ENCODE results near the gene CHD5.

The CHD5 gene

GRCh38 chr1:6134206-6134605 is 45.9 kb downstream of the CHD5 start:
- in situ Hi-C loops (cut with MboI; ENCODE audit: low sequenced_read_pairs) = no loop called here

GRCh38 chr1:6133146-6133895 is 46.8 kb downstream of the CHD5 start:
- in situ Hi-C loops (cut with MboI; ENCODE audit: low sequenced_read_pairs) = no loop called here

GRCh38 chr1:6131561-6131960 is 48.6 kb downstream of the CHD5 start:
- in situ Hi-C loops (cut with MboI; ENCODE audit: low sequenced_read_pairs) = no loop called here

GRCh38 chr1:6130596-6130995 is 49.5 kb downstream of the CHD5 start:
- in situ Hi-C loops (cut with MboI; ENCODE audit: low sequenced_read_pairs) = no loop called here

- in situ Hi-C loops (cut with MboI; ENCODE audit: low sequenced_read_pairs) = no loop called here
Observed at GRCh38 chr1:6130036-6130435, 50.1 kb downstream of the CHD5 start.

GRCh38 chr1:6129313-6129712 is 50.8 kb downstream of the CHD5 start:
- in situ Hi-C loops (cut with MboI; ENCODE audit: low sequenced_read_pairs) = no loop called here

GRCh38 chr1:6128276-6129081 is 51.6 kb downstream of the CHD5 start:
- in situ Hi-C loops (cut with MboI; ENCODE audit: low sequenced_read_pairs) = no loop called here

GRCh38 chr1:6127587-6128163 is 52.4 kb downstream of the CHD5 start:
- in situ Hi-C loops (cut with MboI; ENCODE audit: low sequenced_read_pairs) = no loop called here

- in situ Hi-C loops (cut with MboI; ENCODE audit: low sequenced_read_pairs) = no loop called here
Observed at GRCh38 chr1:6126521-6127067, 53.5 kb downstream of the CHD5 start.

- in situ Hi-C loops (cut with MboI; ENCODE audit: low sequenced_read_pairs) = no loop called here
Observed at GRCh38 chr1:6126028-6126427, 54.1 kb downstream of the CHD5 start.

GRCh38 chr1:6125366-6125765 is 54.8 kb downstream of the CHD5 start:
- in situ Hi-C loops (cut with MboI; ENCODE audit: low sequenced_read_pairs) = no loop called here

- in situ Hi-C loops (cut with MboI; ENCODE audit: low sequenced_read_pairs) = no loop called here
Observed at GRCh38 chr1:6124746-6125365, 55.3 kb downstream of the CHD5 start.

- in situ Hi-C loops (cut with MboI; ENCODE audit: low sequenced_read_pairs) = no loop called here
Observed at GRCh38 chr1:6124341-6124740, 55.8 kb downstream of the CHD5 start.

GRCh38 chr1:6123816-6124215 is 56.3 kb downstream of the CHD5 start:
- in situ Hi-C loops (cut with MboI; ENCODE audit: low sequenced_read_pairs) = no loop called here

GRCh38 chr1:6123083-6123482 is 57.0 kb downstream of the CHD5 start:
- in situ Hi-C loops (cut with MboI; ENCODE audit: low sequenced_read_pairs) = no loop called here

GRCh38 chr1:6121651-6122370 is 58.3 kb downstream of the CHD5 start:
- in situ Hi-C loops (cut with MboI; ENCODE audit: low sequenced_read_pairs) = no loop called here

- in situ Hi-C loops (cut with MboI; ENCODE audit: low sequenced_read_pairs) = no loop called here
Observed at GRCh38 chr1:6121021-6121421, 59.1 kb downstream of the CHD5 start.

- in situ Hi-C loops (cut with MboI; ENCODE audit: low sequenced_read_pairs) = no loop called here
Observed at GRCh38 chr1:6118415-6118814, 61.7 kb downstream of the CHD5 start.

GRCh38 chr1:6117624-6118023 is 62.5 kb downstream of the CHD5 start:
- in situ Hi-C loops (cut with MboI; ENCODE audit: low sequenced_read_pairs) = no loop called here

- in situ Hi-C loops (cut with MboI; ENCODE audit: low sequenced_read_pairs) = no loop called here
Observed at GRCh38 chr1:6117064-6117463, 63.1 kb downstream of the CHD5 start.

GRCh38 chr1:6116137-6116536 is 64.0 kb downstream of the CHD5 start:
- in situ Hi-C loops (cut with MboI; ENCODE audit: low sequenced_read_pairs) = no loop called here
